Dermis microvascular lymphatic vessel endothelial cell (primary cell): Measurements from ENCODE around the gene FEM1B. TPM values are rescaled to one million over a fixed set of nuclear protein-coding genes. Genes with fewer than 3 reads are reported as not detected.

Experiments used
- DNase-seq, 2 donors: peaks; one replicate each; pipeline versions ENCODE4 v3.0.0 to v3.0.0-alpha.2; 2010; ENCODE audit warnings: low read depth in 2 of 2
- total RNA-seq: library from RNA; depleted of rRNA; stranded (reverse); fragments of >200 nt; gene quantifications from 2 replicates; pipeline ENCODE4 v1.2.1, GENCODE V29; 2014

Gene FEM1B
- total RNA-seq, 1 donor from 2014 or later: 35.2 TPM

DNA sequence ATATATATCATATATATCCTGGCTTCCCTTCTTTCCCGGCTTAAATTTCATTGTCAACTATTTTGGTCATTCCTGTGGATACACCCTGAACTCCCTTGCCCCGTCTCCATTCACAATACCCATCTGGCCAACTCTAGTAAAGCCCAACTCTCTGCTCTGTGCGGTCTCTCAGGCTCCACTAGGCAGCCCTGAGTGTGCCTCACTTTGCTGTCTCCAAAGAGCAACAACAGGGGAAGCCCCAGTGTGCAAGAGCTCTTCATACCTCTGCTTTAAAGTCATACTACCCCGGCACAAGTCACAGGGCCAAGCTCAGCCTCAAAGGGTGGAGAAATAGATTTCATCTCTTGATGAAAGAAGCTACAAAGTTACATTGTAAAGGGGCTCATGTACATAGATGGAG is 18.9 kb upstream of the FEM1B start:
- no peak for DNase-seq

DNA sequence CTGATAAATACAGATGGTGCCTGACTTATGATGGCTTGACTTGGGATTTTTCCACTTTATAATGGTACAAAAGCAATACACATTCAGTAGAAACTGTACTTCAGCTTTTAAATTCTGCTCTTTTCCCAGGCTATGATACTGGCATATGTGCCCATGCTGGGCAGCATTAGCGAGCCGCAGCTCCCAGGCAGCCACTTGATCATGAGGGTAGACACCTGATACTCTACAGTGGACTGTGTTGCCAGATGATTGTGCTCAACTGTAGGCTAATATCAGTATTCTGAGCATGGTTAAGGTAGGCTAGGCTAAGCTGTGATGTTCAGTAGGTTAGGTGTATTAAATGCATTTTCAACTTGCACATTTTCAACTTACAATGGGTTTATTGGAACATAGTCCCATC is 17.7 kb upstream of the FEM1B start:
- no peak for DNase-seq

- no peak for DNase-seq
These were observed 16.3 kb upstream of the FEM1B start for GRCh38 chr15:68261241-68261640.

- DNase-seq: no peak
These were observed 15.6 kb upstream of the FEM1B start for GRCh38 chr15:68261980-68262379.

DNA sequence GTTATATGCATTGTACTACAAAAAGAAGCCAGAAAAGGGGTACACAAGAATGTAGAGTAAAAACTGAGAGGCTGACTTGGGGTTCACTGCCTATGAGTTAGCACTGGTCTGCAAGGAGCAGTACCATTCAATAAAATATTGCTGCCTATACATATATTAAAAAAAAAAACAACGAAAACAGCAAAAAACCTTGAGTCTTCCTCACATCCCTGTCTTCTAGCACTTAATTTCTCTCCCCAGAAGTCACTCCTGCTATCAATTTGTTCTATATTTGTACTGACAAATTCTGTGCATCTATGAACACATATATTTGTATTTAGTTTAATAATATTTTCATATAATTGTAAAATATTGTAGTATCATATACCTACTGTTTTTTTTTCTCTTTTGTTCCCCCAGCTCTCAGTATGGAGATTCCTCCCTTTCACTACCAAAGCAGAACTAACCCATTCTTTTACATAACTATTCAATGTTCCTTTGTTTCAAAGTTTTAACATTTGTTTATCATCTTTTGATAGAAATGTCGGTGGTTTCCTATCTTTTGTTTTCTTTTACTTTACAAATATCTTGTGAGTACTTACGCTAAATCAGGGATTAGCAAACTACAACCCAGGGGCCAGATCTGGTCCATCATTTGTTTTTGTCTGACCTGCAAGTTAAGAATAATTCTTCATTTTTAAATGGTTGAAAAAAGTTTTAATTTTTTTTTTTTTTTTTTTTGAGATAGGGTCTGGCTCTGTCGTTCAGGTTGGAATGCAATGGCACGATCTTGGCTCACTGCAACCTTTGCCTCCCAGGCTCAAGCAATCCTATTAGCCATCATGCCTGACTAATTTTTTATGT is 14.8 kb upstream of the FEM1B start:
- DNase-seq: no peak

DNA sequence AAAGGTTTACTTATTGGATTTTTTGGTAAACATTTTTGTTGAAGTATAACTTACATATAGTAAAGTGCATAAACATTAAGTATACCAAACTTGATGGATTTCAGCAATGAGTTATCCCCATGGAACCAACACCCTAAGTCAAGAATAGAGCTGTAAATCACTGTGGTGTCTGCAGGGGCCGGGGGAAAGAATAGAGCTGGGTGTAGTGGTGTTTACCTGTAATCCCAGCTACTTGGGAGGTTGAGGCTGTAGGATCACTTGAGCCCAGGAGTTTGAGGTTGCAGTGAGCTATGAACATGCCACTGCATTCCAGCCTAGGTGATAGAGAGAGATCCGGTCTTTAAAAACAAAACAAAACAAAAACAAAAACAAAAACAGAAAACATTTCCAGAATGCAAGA is 13.3 kb upstream of the FEM1B start:
- no peak for DNase-seq

DNA sequence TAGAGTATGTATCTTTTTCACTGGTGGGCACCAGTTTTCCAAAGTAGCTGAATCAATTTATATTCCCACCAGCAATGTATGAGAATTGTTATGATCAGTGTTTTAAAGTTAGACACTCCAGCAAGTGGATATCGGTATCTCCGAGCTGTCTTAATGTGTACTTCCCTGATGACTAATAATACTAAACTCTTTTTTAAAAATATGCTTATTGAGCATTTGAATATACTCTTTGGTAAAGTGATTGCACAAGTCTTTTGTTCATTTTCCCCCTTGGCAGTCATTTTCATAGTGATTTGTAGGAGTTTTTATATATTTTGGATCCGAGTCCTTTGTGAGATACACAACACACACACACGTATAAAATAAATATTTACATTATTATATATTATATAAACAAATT is 12.5 kb upstream of the FEM1B start:
- DNase-seq: no peak

DNA sequence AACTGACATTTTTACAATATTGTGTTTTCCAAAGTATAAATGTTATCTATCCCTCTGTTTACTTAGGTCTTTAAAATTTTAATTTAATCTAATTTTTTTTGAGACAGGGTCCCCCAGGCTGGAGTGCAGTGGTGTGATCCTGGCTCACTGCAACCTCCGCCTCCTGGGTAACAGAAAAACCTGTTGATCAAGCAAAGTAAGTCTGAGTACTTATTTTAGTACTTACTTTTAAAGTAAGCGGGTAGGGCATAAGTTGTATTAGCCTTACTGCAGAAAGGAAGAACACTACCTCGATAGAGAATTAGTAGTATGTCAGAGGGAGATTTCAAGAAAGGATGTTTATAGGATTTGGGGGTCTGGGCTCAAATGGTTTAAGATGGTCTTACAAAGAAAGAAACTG is 11.9 kb upstream of the FEM1B start:
- no peak for DNase-seq

GRCh38 chr15:68268405-68268804 is 9.1 kb upstream of the FEM1B start:
- no peak for DNase-seq

GRCh38 chr15:68271854-68272471 is 5.6 kb upstream of the FEM1B start:
- DNase-seq: peak in 1 of 2 donors; percentile 4

GRCh38 chr15:68272721-68273271 is 4.7 kb upstream of the FEM1B start:
- DNase-seq: peak in 1 of 2 donors; percentile 24

GRCh38 chr15:68274201-68274848 is 3.2 kb upstream of the FEM1B start:
- no peak for DNase-seq

DNA sequence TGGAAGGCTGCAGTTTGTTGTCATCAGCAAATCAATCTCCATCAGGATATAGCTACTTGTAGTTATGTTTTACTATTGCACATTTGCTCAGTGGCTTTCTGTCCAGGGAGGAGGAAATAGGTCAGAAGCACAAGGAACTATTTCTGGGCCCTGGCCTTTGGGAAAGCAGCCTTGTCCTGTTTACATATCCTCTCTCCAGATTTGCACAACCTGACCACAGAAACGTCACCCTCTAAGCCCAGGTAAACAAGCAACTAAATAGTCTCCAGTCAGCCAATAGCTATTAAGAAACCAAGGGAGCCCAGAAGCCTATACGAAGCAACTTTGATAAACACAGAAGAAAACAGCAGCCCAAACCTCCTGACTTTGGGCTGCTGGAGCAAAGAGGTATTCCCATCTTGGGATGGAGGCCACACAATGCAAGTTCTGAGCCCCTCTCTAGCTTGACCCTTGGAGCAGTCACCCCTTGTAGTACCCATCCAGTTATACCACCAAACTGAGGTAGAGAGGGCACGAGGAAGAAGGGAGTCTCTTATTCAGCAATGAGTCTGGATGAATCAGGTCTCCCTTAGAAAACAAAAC is 2.3 kb upstream of the FEM1B start:
- DNase-seq: no peak

- DNase-seq: no peak
These were observed 877 bp upstream of the FEM1B start for GRCh38 chr15:68276668-68277067.

DNA sequence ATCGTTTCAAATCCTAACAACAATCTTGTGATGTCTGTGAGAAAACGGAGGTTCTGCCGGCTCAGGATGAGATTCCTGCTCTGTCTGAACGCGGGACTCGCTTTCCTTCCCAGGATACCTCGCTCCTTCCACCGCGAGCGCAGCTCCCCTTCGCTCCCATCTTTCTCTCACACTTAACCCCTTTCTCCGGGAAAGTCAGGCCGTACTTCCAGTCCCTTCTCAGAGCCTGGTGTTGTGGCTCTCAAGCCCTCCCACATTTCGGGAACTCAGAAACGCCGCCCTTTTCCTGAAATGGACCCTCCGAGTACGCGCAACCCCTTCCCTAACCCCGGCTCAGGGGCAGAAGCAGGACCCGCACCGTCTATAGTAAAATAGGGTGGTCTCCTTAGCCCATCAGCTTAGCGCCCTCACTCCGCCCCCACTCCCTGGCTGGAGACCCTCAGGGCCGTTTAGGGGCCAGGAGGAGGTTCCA is 378 bp upstream of the FEM1B start:
- peak; percentile 12 to 62 for DNase-seq

- peak in 1 of 2 donors; percentile 36 for DNase-seq
These were observed 725 bp downstream of the FEM1B start for GRCh38 chr15:68278345-68278594.

DNA sequence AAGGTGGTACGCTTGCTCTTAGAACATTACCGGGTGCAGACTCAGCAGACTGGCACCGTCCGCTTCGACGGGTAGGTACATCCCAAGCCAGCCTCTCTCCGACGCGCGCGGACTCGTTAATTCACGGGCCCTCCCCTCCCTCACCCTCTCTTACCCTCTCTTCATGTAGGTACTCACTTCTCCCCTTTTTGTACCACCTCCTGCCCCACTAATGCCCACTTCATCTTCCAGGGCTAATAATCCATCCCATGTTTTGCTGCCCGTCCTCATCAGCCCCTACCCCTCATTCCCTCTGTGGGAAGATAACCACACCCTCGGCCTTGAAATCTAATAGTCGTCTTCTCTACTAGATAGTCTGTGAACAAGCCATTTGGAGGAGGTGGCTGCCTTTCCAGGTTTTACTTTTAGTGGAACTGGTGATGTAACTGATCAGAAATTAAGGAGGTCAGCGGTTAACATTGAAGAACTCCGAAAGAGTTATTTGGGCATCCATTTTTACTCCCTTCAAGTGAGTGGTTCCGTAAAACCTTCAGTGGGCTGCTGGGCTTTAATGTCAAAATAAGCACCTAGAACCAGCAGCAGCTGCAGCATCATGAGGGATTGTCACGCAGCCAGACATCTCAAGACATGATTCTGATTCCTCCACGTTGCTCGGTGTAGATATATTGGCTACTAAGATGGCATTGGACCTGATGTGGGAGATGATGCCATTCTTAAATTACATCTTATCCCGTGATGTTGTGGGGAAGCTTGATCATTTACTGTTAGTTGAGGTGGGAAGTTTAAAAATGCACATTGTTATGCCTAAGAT is 1.3 kb downstream of the FEM1B start:
- DNase-seq: peak in 1 of 2 donors; percentile 28

DNA sequence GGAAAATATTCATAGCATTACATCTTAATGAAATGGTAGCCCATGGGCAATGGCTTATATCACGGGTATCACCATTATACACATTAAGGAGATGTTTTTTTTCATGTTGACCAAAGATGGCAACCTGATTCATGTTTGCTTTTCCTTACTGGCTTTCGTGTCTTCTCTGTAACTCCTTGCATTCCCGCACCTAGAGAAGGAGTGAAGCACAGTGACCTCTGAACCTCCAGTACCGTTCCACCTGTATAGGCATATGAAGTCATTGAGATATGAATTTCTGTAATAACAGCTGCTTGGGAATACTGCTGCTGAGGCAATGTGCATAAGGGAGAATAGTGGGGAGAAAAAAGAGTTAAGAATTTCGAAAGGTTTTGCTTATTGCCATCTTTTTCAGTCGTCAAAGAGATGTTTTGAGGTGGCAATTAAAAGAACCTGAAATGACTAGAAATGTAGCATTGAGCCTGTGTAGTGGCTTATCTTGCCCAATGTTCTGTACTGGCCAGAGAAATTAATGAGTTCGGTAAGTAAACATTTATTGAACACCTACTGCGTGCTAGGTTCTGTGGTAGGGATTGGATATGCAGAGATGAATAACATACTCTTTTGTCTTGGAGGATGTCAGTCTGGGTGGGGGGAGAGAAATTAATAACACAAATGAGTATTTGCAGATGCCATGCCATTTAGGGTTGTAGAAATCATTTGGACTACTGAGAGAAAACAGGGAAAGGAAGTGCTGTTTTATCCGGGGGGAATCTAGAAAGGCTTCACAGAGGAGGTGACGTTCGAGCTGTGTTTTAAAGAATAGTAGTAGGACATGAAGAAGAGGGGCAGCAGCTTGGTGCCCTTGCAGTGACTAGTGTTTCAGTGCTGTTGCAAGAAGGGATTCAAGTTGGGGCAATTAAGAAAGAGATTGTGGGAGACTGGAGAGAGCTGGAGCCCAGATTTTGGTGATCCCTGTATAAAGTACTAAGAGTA is 2.5 kb downstream of the FEM1B start:
- peak in 1 of 2 donors; percentile 6 for DNase-seq

GRCh38 chr15:68281008-68281407 is 3.5 kb downstream of the FEM1B start:
- DNase-seq: peak in 1 of 2 donors; percentile 11

DNA sequence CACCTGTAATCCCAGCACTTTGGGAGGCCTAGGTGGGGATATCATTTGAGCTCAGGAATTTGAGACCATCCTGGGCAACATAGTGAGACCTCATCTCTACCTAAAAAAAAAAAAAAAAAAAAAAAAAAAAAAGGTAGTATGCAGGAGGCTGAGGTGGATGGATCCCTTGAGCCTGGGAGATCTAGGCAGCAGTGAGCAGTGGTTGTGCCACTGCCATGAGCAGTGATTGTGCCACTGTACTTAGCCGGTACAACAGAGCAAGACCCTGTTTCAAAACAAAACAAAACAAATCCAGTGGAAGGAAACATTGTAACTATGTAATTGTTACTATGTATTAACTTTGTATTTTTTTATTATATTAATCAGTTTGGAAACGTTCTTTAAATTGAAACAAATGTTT is 5.9 kb downstream of the FEM1B start:
- DNase-seq: no peak
